H9 (cell line): ENCODE measurements around the gene SEMA4C. TPM values are rescaled to one million over a fixed set of nuclear protein-coding genes. Genes with fewer than 3 reads are reported as not detected.

Experiments used
- DNase-seq: peaks from one replicate; pipeline ENCODE4 v3.0.0-alpha.2; 2017
- H2AFZ ChIP-seq: one replicate; pipeline ENCODE4 v1.6.1; 2013; ENCODE audit warnings: mild to moderate bottlenecking, low read length, control low read depth, moderate library complexity
- H2AK5ac ChIP-seq: 2 replicates; pipeline ENCODE4 v1.6.1; 2013; ENCODE audit warnings: low read length, control low read depth, mixed read lengths; ENCODE audit not compliant: insufficient read length
- H2BK120ac ChIP-seq: one replicate; pipeline ENCODE4 v1.6.1; 2013; ENCODE audit warnings: low read depth, mild to moderate bottlenecking, low read length, control low read depth, inconsistent platforms; ENCODE audit not compliant: poor library complexity, severe bottlenecking
- H2BK12ac ChIP-seq: 2 replicates; pipeline ENCODE4 v1.6.1; 2013; ENCODE audit warnings: low read length, control low read depth, mixed read lengths, low read depth; ENCODE audit not compliant: insufficient read length
- H2BK15ac ChIP-seq: 2 replicates; pipeline ENCODE4 v1.6.1; 2013; ENCODE audit warnings: low read depth, low read length, control low read depth
- H2BK20ac ChIP-seq: one replicate; pipeline ENCODE4 v1.6.1; 2013; ENCODE audit warnings: low read depth, mild to moderate bottlenecking, low read length, control low read depth, inconsistent platforms; ENCODE audit not compliant: poor library complexity, severe bottlenecking
- H2BK5ac ChIP-seq: 2 replicates; pipeline ENCODE4 v1.6.1; 2013; ENCODE audit warnings: low read length, control low read depth, mixed read lengths; ENCODE audit not compliant: insufficient read length
- H3K14ac ChIP-seq: 2 replicates; pipeline ENCODE4 v1.6.1; 2013; ENCODE audit warnings: low read length, control low read depth; ENCODE audit not compliant: insufficient read depth
- H3K18ac ChIP-seq: 2 replicates; pipeline ENCODE4 v1.6.1; 2013; ENCODE audit warnings: low read depth, mild to moderate bottlenecking, mixed read lengths, low read length, control low read depth; ENCODE audit not compliant: insufficient read length
- H3K23ac ChIP-seq: 2 replicates; pipeline ENCODE4 v1.6.1; 2013; ENCODE audit warnings: low read length, control low read depth, mixed read lengths, low read depth; ENCODE audit not compliant: insufficient read length
- H3K23me2 ChIP-seq: 2 replicates; pipeline ENCODE4 v1.6.1; 2013; ENCODE audit warnings: low read depth, mild to moderate bottlenecking, mixed read lengths, low read length, control low read depth; ENCODE audit not compliant: insufficient read length, poor library complexity, severe bottlenecking
- H3K27ac ChIP-seq: 2 replicates; pipeline ENCODE4 v1.5.1; 2013; ENCODE audit warnings: low read length, control low read depth, mixed read lengths, low read depth; ENCODE audit not compliant: insufficient read length
- H3K27me3 ChIP-seq: 2 replicates; pipeline ENCODE4 v1.6.1; 2013; ENCODE audit warnings: low read length, control low read depth, inconsistent platforms; ENCODE audit not compliant: insufficient read depth
- H3K4ac ChIP-seq: 2 replicates; pipeline ENCODE4 v1.6.1; 2013; ENCODE audit warnings: low read depth, mild to moderate bottlenecking, control low read depth, inconsistent platforms, low read length, moderate library complexity
- H3K4me1 ChIP-seq: 2 replicates; pipeline ENCODE4 v1.6.1; 2013; ENCODE audit warnings: low read length, control low read depth, inconsistent platforms; ENCODE audit not compliant: insufficient read depth
- H3K4me2 ChIP-seq: 2 replicates; pipeline ENCODE4 v1.6.1; 2013; ENCODE audit warnings: low read length, control low read depth, mixed read lengths; ENCODE audit not compliant: insufficient read length, insufficient read depth
- H3K56ac ChIP-seq: 2 replicates; pipeline ENCODE4 v1.6.1; 2013; ENCODE audit warnings: low read depth, mild to moderate bottlenecking, mixed read lengths, low read length, control low read depth; ENCODE audit not compliant: insufficient read length
- H3K79me1 ChIP-seq: 2 replicates; pipeline ENCODE4 v1.6.1; 2013; ENCODE audit warnings: low read depth, mild to moderate bottlenecking, moderate library complexity, low read length, control low read depth, inconsistent platforms; ENCODE audit not compliant: insufficient read depth, poor library complexity, severe bottlenecking
- H3K79me2 ChIP-seq: 2 replicates; pipeline ENCODE4 v1.6.1; 2013; ENCODE audit warnings: low read length, control low read depth, inconsistent platforms; ENCODE audit not compliant: insufficient read depth
- H3K9ac ChIP-seq: 2 replicates; pipeline ENCODE4 v1.6.1; 2013; ENCODE audit warnings: low read length, control low read depth, mixed read lengths; ENCODE audit not compliant: insufficient read length; ENCODE audit errors: extremely low read depth
- H3K9me3 ChIP-seq: one replicate; pipeline ENCODE4 v1.6.1; 2013; ENCODE audit warnings: low read depth, low read length, inconsistent platforms; ENCODE audit not compliant: control insufficient read depth
- H3T11ph ChIP-seq: one replicate; pipeline ENCODE4 v1.6.1; 2013; ENCODE audit warnings: mild to moderate bottlenecking, low read length, control low read depth, inconsistent platforms
- H4K20me1 ChIP-seq: one replicate; pipeline ENCODE4 v1.6.1; 2013; ENCODE audit not compliant: control insufficient read depth, insufficient read length, insufficient read depth
- H4K5ac ChIP-seq: 2 replicates; pipeline ENCODE4 v1.6.1; 2013; ENCODE audit warnings: low read depth, mild to moderate bottlenecking, mixed read lengths, low read length, control low read depth; ENCODE audit not compliant: insufficient read length
- H4K8ac ChIP-seq: replicated peaks from 2 replicates; pipeline ENCODE4 v1.6.1; 2013; ENCODE audit warnings: low read length, control low read depth, mixed read lengths, low read depth; ENCODE audit not compliant: insufficient read length
- H4K91ac ChIP-seq: 2 replicates; pipeline ENCODE4 v1.6.1; 2013; ENCODE audit warnings: low read depth, mild to moderate bottlenecking, moderate library complexity, mixed read lengths, low read length, control low read depth; ENCODE audit not compliant: insufficient read length
- H3K27ac Mint-ChIP-seq, 3 experiments: 2 replicates in 2 of 3; 3 replicates in 1 of 3; pipeline ENCODE4 v1.8.0; 2020 to 2021; ENCODE audit warnings: mixed read lengths in 3 of 3, mild to moderate bottlenecking in 1 of 3, moderate library complexity in 1 of 3
- H3K27me3 Mint-ChIP-seq: 2 replicates; pipeline ENCODE4 v1.8.0; 2021; ENCODE audit warnings: low read depth, mild to moderate bottlenecking, moderate library complexity, mixed read lengths
- H3K36me3 Mint-ChIP-seq, 3 experiments: 2 replicates in 2 of 3; 3 replicates in 1 of 3; pipeline ENCODE4 v1.8.0; 2020 to 2021; ENCODE audit warnings: low read depth in 3 of 3, mixed read lengths in 3 of 3; ENCODE audit not compliant: insufficient read depth in 1 of 3
- H3K4me1 Mint-ChIP-seq, 2 experiments: 2 replicates each; pipeline ENCODE4 v1.8.0; 2020; ENCODE audit warnings: mixed read lengths in 2 of 2
- H3K4me3 Mint-ChIP-seq, 2 experiments: 2 replicates in 1 of 2; 3 replicates in 1 of 2; pipeline ENCODE4 v1.8.0; 2020 to 2021; ENCODE audit warnings: mild to moderate bottlenecking in 2 of 2, mixed read lengths in 2 of 2, moderate library complexity in 1 of 2
- H3K9me3 Mint-ChIP-seq, 2 experiments: 2 replicates in 1 of 2; 3 replicates in 1 of 2; pipeline ENCODE4 v1.8.0; 2020; ENCODE audit warnings: mild to moderate bottlenecking in 2 of 2, mixed read lengths in 2 of 2, moderate library complexity in 1 of 2
- WGBS: extraction: QIAGEN DNeasy Blood & Tissue Kit; methylation state at CpG from one replicate; pipeline ENCODE4 v1.1.7; 2013; ENCODE audit warnings: missing lambda C conversion rate, low lambda C conversion rate, mixed read lengths; ENCODE audit not compliant: insufficient read length; ENCODE audit errors: extremely low coverage; 5-methylcytosine and 5-hydroxymethylcytosine counted together
- total RNA-seq: library from RNA; stranded (reverse); gene quantifications from 2 replicates; pipeline ENCODE4 v1.2.1, GENCODE V29; 2021
- TF ChIP-seq, protein P1 (sequence below): fragments of 200-600 bp; sonication (generic); conservative IDR thresholded peaks from 3 replicates; pipeline ENCODE4 v1.8.0; 2021; ENCODE audit warnings: antibody characterized with exemption, mild to moderate bottlenecking

SEMA4C gene
- total RNA-seq, 1 experiment from 2014 or later, result 81.6 TPM

DNA sequence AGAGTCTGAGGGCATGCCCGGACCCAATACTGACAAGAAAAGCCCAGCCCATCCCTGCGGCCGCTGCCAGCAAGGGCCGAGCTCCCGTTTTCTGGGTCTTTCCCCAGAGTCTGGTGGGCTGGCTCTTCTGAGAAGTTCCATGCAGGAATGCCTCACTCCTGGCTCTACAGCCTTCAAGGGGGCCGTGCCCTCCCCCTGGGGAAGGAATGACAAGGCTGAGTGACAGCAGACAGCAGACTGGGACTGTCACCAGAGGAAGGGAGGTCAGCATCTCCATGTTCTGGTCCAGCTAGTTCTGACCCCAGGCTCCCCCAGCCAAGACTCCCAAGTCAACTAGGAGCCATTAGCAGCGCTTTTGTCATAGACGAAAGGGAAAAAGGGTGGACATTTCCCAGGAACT lies 13.0 kb upstream of the SEMA4C start:
- Histone ChIP-seq H2BK12ac (no peak overlapping the region), H4K91ac (no peak overlapping the region), H2BK20ac (no peak overlapping the region)

More for the DNA sequence above, 13.0 kb upstream of the SEMA4C start:
- Histone ChIP-seq H3K14ac (no peak overlapping the region), H3K4me2 (no peak overlapping the region), H2BK15ac (no peak overlapping the region), H4K20me1 (no peaks in the 10 kb centered on the region), H3T11ph (no peak overlapping the region), H4K8ac (no peak overlapping the region), H3K79me2 (no peaks in the 10 kb centered on the region), H3K79me1 (no peaks in the 10 kb centered on the region), H2AK5ac (no peak overlapping the region), H2BK5ac (no peak overlapping the region), H3K18ac (no peak overlapping the region), H4K5ac (no peak overlapping the region), H3K23me2 (no peaks in the 10 kb centered on the region), H2BK120ac (no peak overlapping the region), H3K9me3 (no peaks in the 10 kb centered on the region), H3K4ac (no peak overlapping the region), H3K27ac (no peak overlapping the region), H3K56ac (no peak overlapping the region), H3K9ac (no peak overlapping the region), H2AFZ (no peak overlapping the region), H3K23ac (no peak overlapping the region), H3K27me3 (no peaks in the 10 kb centered on the region; the same call in 1 of the 2 replicates), H3K4me1 (peaks cover 3% of the 10 kb centered on the region; the same call in 1 of the 2 replicates)
- H3K27me3 Mint-ChIP-seq, result peaks cover 5% of the 10 kb centered on the region
- no peaks in the 10 kb centered on the region for H3K36me3 Mint-ChIP-seq
- DNase-seq, result no peak
- peaks cover 47 to 48% of the 10 kb centered on the region in 2 experiments for H3K4me1 Mint-ChIP-seq
- WGBS, result no CpG with 5 or more reads among the region's 8 CpGs
- TF ChIP-seq, protein P1, sequence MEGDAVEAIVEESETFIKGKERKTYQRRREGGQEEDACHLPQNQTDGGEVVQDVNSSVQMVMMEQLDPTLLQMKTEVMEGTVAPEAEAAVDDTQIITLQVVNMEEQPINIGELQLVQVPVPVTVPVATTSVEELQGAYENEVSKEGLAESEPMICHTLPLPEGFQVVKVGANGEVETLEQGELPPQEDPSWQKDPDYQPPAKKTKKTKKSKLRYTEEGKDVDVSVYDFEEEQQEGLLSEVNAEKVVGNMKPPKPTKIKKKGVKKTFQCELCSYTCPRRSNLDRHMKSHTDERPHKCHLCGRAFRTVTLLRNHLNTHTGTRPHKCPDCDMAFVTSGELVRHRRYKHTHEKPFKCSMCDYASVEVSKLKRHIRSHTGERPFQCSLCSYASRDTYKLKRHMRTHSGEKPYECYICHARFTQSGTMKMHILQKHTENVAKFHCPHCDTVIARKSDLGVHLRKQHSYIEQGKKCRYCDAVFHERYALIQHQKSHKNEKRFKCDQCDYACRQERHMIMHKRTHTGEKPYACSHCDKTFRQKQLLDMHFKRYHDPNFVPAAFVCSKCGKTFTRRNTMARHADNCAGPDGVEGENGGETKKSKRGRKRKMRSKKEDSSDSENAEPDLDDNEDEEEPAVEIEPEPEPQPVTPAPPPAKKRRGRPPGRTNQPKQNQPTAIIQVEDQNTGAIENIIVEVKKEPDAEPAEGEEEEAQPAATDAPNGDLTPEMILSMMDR, result no peak
- H3K27ac Mint-ChIP-seq, result no peak overlapping the region; a peak in 1 of 7 replicates
- H3K4me3 Mint-ChIP-seq, result no peak overlapping the region; a peak in 1 of 5 replicates
- H3K9me3 Mint-ChIP-seq, result no peaks in the 10 kb centered on the region; a peak in 1 of 5 replicates
